ENCODE measurements around the gene SETD3. TPM values are rescaled to one million over a fixed set of nuclear protein-coding genes. Genes with fewer than 3 reads are reported as not detected.

The SETD3 gene
- total RNA-seq, 1 experiment from 2014 or later = 51.5 TPM

- Mint-ChIP-seq H3K36me3 (ENCODE audit: insufficient read depth, unreplicated experiment) (peaks cover 56% of the 10 kb centered on the region), H3K27ac (ENCODE audit: unreplicated experiment) (no peak overlapping the region), H3K9me3 (ENCODE audit: low read depth, unreplicated experiment) (no peaks in the 10 kb centered on the region), H3K27me3 (ENCODE audit: unreplicated experiment) (no peaks in the 10 kb centered on the region), H3K4me3 (ENCODE audit: low read depth, unreplicated experiment) (no peak overlapping the region), H3K4me1 (ENCODE audit: low read depth, unreplicated experiment) (no peaks in the 10 kb centered on the region)
- TF ChIP-seq CTCF (IDR thresholded peaks at IDR 0.05; ENCODE audit: unreplicated experiment) = no peak
- CTCF ChIA-PET = no interaction called here
- intact Hi-C loops (cut with micrococcal nuclease; ENCODE audit: unreplicated experiment) = no loop called here
- BruUV-seq (replicated peaks) = no TSS peak
- no peak for DNase-seq
Observed at GRCh38 chr14:99509871-99510555, 29.4 kb upstream of the SETD3 start.

- no peak overlapping the region for H3K4me3 Mint-ChIP-seq (ENCODE audit: low read depth, unreplicated experiment)
- no peak for DNase-seq
- H3K9me3 Mint-ChIP-seq (ENCODE audit: low read depth, unreplicated experiment) = no peaks in the 10 kb centered on the region
- H3K27me3 Mint-ChIP-seq (ENCODE audit: unreplicated experiment) = no peaks in the 10 kb centered on the region
- no peak overlapping the region for H3K27ac Mint-ChIP-seq (ENCODE audit: unreplicated experiment)
- CTCF ChIA-PET = no interaction called here
- intact Hi-C loops (cut with micrococcal nuclease; ENCODE audit: unreplicated experiment) = no loop called here
- H3K36me3 Mint-ChIP-seq (ENCODE audit: insufficient read depth, unreplicated experiment) = peaks cover 61% of the 10 kb centered on the region
- BruUV-seq (replicated peaks) = no TSS peak
- no peak for TF ChIP-seq CTCF (IDR thresholded peaks at IDR 0.05; ENCODE audit: unreplicated experiment)
- H3K4me1 Mint-ChIP-seq (ENCODE audit: low read depth, unreplicated experiment) = no peaks in the 10 kb centered on the region
Observed at GRCh38 chr14:99508896-99509629, 28.4 kb upstream of the SETD3 start.

- Mint-ChIP-seq H3K9me3 (ENCODE audit: low read depth, unreplicated experiment) (no peaks in the 10 kb centered on the region), H3K4me1 (ENCODE audit: low read depth, unreplicated experiment) (no peaks in the 10 kb centered on the region), H3K4me3 (ENCODE audit: low read depth, unreplicated experiment) (no peak overlapping the region), H3K27ac (ENCODE audit: unreplicated experiment) (no peak overlapping the region), H3K36me3 (ENCODE audit: insufficient read depth, unreplicated experiment) (peaks cover 58% of the 10 kb centered on the region), H3K27me3 (ENCODE audit: unreplicated experiment) (no peaks in the 10 kb centered on the region)
- intact Hi-C loops (cut with micrococcal nuclease; ENCODE audit: unreplicated experiment) = no loop called here
- DNase-seq = no peak
- CTCF ChIA-PET = no interaction called here
- no peak for TF ChIP-seq CTCF (IDR thresholded peaks at IDR 0.05; ENCODE audit: unreplicated experiment)
- BruUV-seq (replicated peaks) = no TSS peak
Observed at GRCh38 chr14:99507860-99508640, 27.4 kb upstream of the SETD3 start.

GRCh38 chr14:99506276-99506675, 25.6 kb upstream of the SETD3 start:
- CTCF ChIA-PET = no interaction called here
- Mint-ChIP-seq H3K36me3 (ENCODE audit: insufficient read depth, unreplicated experiment) (peaks cover 60% of the 10 kb centered on the region), H3K4me3 (ENCODE audit: low read depth, unreplicated experiment) (no peak overlapping the region), H3K9me3 (ENCODE audit: low read depth, unreplicated experiment) (no peaks in the 10 kb centered on the region), H3K27ac (ENCODE audit: unreplicated experiment) (peak overlapping the region; percentile 18), H3K4me1 (ENCODE audit: low read depth, unreplicated experiment) (no peaks in the 10 kb centered on the region), H3K27me3 (ENCODE audit: unreplicated experiment) (no peaks in the 10 kb centered on the region)
- no peak for TF ChIP-seq CTCF (IDR thresholded peaks at IDR 0.05; ENCODE audit: unreplicated experiment)
- intact Hi-C loops (cut with micrococcal nuclease; ENCODE audit: unreplicated experiment) = no loop called here
- BruUV-seq (replicated peaks) = no TSS peak
- DNase-seq = no peak
